B cell (primary cell): ENCODE results near the gene RPTN. TPM values are rescaled to one million over a fixed set of nuclear protein-coding genes. Genes with fewer than 3 reads are reported as not detected.

Experiments
- ATAC-seq: fragments of 200-7000 bp; cut with Tn5 transposase; one replicate; pipeline ENCODE4 v1.10.0; 2021; ENCODE audit warnings: low read depth, mild to moderate bottlenecking, moderate number of reproducible peaks, moderate library complexity
- CTCF ChIA-PET: fragments of 350-600 bp; sonication (Branson Sonifier 250); formaldehyde crosslinking; loops from one replicate; lab custom pipeline; 2021; ENCODE audit warnings: antibody characterized with exemption, inconsistent platforms; lab: Charles Lee
- POLR2A ChIA-PET: fragments of 350-600 bp; sonication (Branson Sonifier 250); formaldehyde crosslinking; loops from one replicate; lab custom pipeline; 2021; ENCODE audit warnings: antibody characterized with exemption; lab: Charles Lee
- DNase-seq: peaks from one replicate; pipeline ENCODE4 v3.0.0; 2013
- H2AFZ ChIP-seq: 2 replicates; pipeline ENCODE4 v1.6.1; 2012; ENCODE audit warnings: mild to moderate bottlenecking, low read depth, low read length; ENCODE audit not compliant: insufficient read depth, poor library complexity, severe bottlenecking
- H3K27ac ChIP-seq, 2 donors: 1 replicate in 1 of 2; 2 replicates in 1 of 2; pipeline ENCODE4 v1.5.1; 2012 to 2013; ENCODE audit warnings: low read length in 2 of 2, mild to moderate bottlenecking in 2 of 2, moderate library complexity in 1 of 2
- H3K27me3 ChIP-seq, 4 experiments: fragments of 200-600 bp in 1 of 4; sonication (generic) in 1 of 4; replicated peaks in 1 of 4; 1 replicate in 2 of 4; 2 replicates in 2 of 4; pipeline versions ENCODE4 v1.6.1 to v1.7.0; 2013 to 2016; ENCODE audit warnings: low read length in 3 of 4, mild to moderate bottlenecking in 2 of 4, mixed read lengths in 1 of 4, moderate library complexity in 1 of 4; ENCODE audit not compliant: insufficient read depth in 4 of 4, control insufficient read depth in 3 of 4; ENCODE audit errors: control extremely low read depth in 1 of 4
- H3K36me3 ChIP-seq, 2 experiments: replicated peaks in 1 of 2; 1 replicate in 1 of 2; 2 replicates in 1 of 2; pipeline versions ENCODE4 v1.6.1 to v1.7.1; 2013; ENCODE audit warnings: low read length in 1 of 2; ENCODE audit not compliant: insufficient read depth in 2 of 2, control insufficient read depth in 1 of 2; ENCODE audit errors: control extremely low read depth in 1 of 2, extremely low read depth in 1 of 2
- H3K4me1 ChIP-seq, 2 donors: fragments of 200-600 bp in 1 of 2; sonication (generic) in 1 of 2; 1 replicate in 1 of 2; 2 replicates in 1 of 2; pipeline versions ENCODE4 v1.5.1 to v1.6.1; 2013 to 2017; ENCODE audit warnings: low read length in 2 of 2; ENCODE audit not compliant: control insufficient read depth in 2 of 2, insufficient read depth in 2 of 2
- H3K4me2 ChIP-seq: replicated peaks from 2 replicates; pipeline ENCODE3; 2012; ENCODE audit warnings: mild to moderate bottlenecking, low read depth, low read length; ENCODE audit not compliant: poor library complexity, severe bottlenecking
- H3K4me3 ChIP-seq, 5 experiments: fragments of 200-600 bp in 1 of 5; sonication (generic) in 1 of 5; 1 replicate in 3 of 5; 2 replicates in 2 of 5; pipeline versions ENCODE4 v1.5.1 to v1.7.0; 2011 to 2016; ENCODE audit warnings: low read length in 4 of 5, mild to moderate bottlenecking in 4 of 5, low read depth in 2 of 5, control low read depth in 1 of 5, moderate library complexity in 1 of 5; ENCODE audit not compliant: insufficient read depth in 1 of 5; ENCODE audit errors: control extremely low read depth in 1 of 5, extremely low read depth in 1 of 5
- H3K79me2 ChIP-seq: fragments of 200-600 bp; sonication (generic); one replicate; pipeline ENCODE4 v1.6.0; 2016; ENCODE audit warnings: low read length; ENCODE audit not compliant: control insufficient read depth, insufficient read depth
- H3K9ac ChIP-seq: fragments of 200-600 bp; sonication (generic); 2 replicates; pipeline ENCODE4 v1.6.1; 2017; ENCODE audit warnings: mild to moderate bottlenecking, low read length, moderate library complexity
- H3K9me3 ChIP-seq, 3 donors: one replicate each; pipeline versions ENCODE4 v1.6.1 to v1.7.1; 2013; ENCODE audit warnings: low read length in 2 of 3; ENCODE audit not compliant: control insufficient read depth in 2 of 3, insufficient read depth in 1 of 3; ENCODE audit errors: control extremely low read depth in 1 of 3
- H4K20me1 ChIP-seq: 2 replicates; pipeline ENCODE4 v1.6.0; 2012; ENCODE audit warnings: mild to moderate bottlenecking, low read length; ENCODE audit not compliant: insufficient read depth, control insufficient read depth, poor library complexity, severe bottlenecking
- H3K27ac Mint-ChIP-seq: one replicate; pipeline ENCODE4 v1.8.0; 2021; ENCODE audit warnings: mixed read lengths
- H3K27me3 Mint-ChIP-seq: one replicate; pipeline ENCODE4 v1.8.0; 2021; ENCODE audit warnings: mixed read lengths
- H3K4me1 Mint-ChIP-seq: one replicate; pipeline ENCODE4 v1.8.0; 2021; ENCODE audit warnings: mixed read lengths
- H3K4me3 Mint-ChIP-seq: one replicate; pipeline ENCODE4 v1.8.0; 2021; ENCODE audit warnings: mixed read lengths
- H3K9me3 Mint-ChIP-seq: one replicate; pipeline ENCODE4 v1.8.0; 2022; ENCODE audit warnings: mixed read lengths; ENCODE audit not compliant: insufficient read depth
- CTCF ChIP-seq: fragments of 200-600 bp; IDR thresholded peaks from one replicate; pipeline ENCODE4 v1.8.0; 2022; ENCODE audit warnings: antibody characterized with exemption, mild to moderate bottlenecking
- EZH2 ChIP-seq: IDR thresholded peaks from 2 replicates; pipeline ENCODE4 v1.6.1; 2012; ENCODE audit warnings: borderline replicate concordance, low read depth, mild to moderate bottlenecking, moderate library complexity, low read length; ENCODE audit not compliant: insufficient read depth, poor library complexity, severe bottlenecking
- WGBS: methylation state at CpG from one replicate; pipeline ENCODE4 v1.1.5; 2013; ENCODE audit warnings: missing lambda C conversion rate; ENCODE audit not compliant: insufficient coverage; 5-methylcytosine and 5-hydroxymethylcytosine counted together
- intact Hi-C: fragments of 100-400 bp; cut with micrococcal nuclease; formaldehyde crosslinking; loops from one replicate; pipeline ENCODE4 v1.10.0; 2022
- polyA plus RNA-seq: library from polyadenylated mRNA; depleted of rRNA; stranded (reverse); fragments of >200 nt; gene quantifications from 2 replicates; pipeline ENCODE4 v1.2.3, GENCODE V29; 2012
- total RNA-seq, 2 donors: library from RNA; stranded (reverse); fragments of 120-200 nt in 1 of 2; gene quantifications; 1 replicate in 1 of 2; 2 replicates in 1 of 2; pipeline versions ENCODE4 v1.2.3 to v1.2.4, GENCODE V29; 2013 to 2022

Gene RPTN
- total and polyA plus RNA-seq, 2 donors (not counting 1 experiment from before 2014, with no cell fraction given): not detected

- peaks cover 0 to 24% (median 20%) of the 10 kb centered on the region in 4 experiments for H3K27me3 ChIP-seq
- no peak overlapping the region for H3K27ac ChIP-seq
- intact Hi-C loops: no loop called here
- H3K36me3 ChIP-seq: no peaks in the 10 kb centered on the region
- no peak overlapping the region for H3K4me2 ChIP-seq
- Mint-ChIP-seq H3K27me3 (peaks cover 58% of the 10 kb centered on the region), H3K4me1 (no peaks in the 10 kb centered on the region), H3K9me3 (no peaks in the 10 kb centered on the region), H3K27ac (no peak overlapping the region), H3K4me3 (no peak overlapping the region)
- H3K79me2 ChIP-seq: no peaks in the 10 kb centered on the region
- DNase-seq (no peak), ATAC-seq (no peak)
- H3K4me3 ChIP-seq: no peak overlapping the region
- no peak overlapping the region for H2AFZ ChIP-seq
- TF ChIP-seq EZH2 (no peak), CTCF (no peak)
- H3K9me3 ChIP-seq: peaks cover 3 to 9% (median 8%) of the 10 kb centered on the region in 3 donors
- H3K9ac ChIP-seq: no peak overlapping the region
- no peaks in the 10 kb centered on the region for H3K4me1 ChIP-seq
- H4K20me1 ChIP-seq: no peaks in the 10 kb centered on the region
- ChIA-PET POLR2A (no interaction called here), CTCF (no interaction called here)
Observed at GRCh38 chr1:152127673-152128072, 31.4 kb downstream of the RPTN start.

DNA sequence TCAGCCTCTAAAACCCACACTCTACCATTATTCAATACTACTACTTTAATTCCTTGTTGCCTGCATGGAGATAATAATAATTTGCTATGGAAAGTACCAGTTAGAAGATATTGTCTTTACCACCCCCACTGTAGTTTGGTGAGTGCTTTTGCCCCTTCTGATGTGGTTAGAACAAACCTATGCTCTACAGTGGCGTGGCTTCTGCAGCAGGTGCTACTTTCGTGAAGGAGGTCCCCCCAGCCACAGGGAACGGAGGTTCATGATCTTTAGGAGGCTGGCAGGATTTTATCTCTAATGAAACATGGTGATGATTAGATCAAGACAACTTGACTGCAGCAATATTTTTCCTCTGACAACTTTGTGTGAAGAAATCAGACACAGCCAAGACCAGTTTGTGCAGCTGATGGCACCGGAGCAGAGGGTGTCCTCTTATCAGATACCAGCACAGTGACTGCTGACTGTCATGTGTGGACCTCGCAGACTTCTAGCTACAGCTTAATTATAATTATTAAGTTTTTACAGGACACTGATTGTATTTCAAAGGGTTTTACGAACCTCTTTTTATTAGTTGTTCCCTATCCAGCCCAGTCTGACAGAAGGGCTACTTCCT, 33.1 kb downstream of the RPTN start:
- ChIA-PET POLR2A (no interaction called here), CTCF (no interaction called here)
- Histone ChIP-seq H3K9me3 (no peaks in the 10 kb centered on the region), H3K4me3 (no peak overlapping the region), H3K36me3 (no peaks in the 10 kb centered on the region), H4K20me1 (no peaks in the 10 kb centered on the region), H2AFZ (no peak overlapping the region), H3K9ac (no peak overlapping the region), H3K79me2 (no peaks in the 10 kb centered on the region), H3K4me1 (no peaks in the 10 kb centered on the region), H3K4me2 (no peak overlapping the region), H3K27ac (no peak overlapping the region), H3K27me3 (peaks cover 0 to 29% (median 7%) of the 10 kb centered on the region in 4 experiments)
- H3K27me3 Mint-ChIP-seq: peaks cover 61% of the 10 kb centered on the region
- H3K9me3 Mint-ChIP-seq: no peaks in the 10 kb centered on the region
- no peak for DNase-seq
- no peak overlapping the region for H3K4me3 Mint-ChIP-seq
- no peak for ATAC-seq
- TF ChIP-seq EZH2: no peak
- TF ChIP-seq CTCF: no peak
- no peak overlapping the region for H3K27ac Mint-ChIP-seq
- H3K4me1 Mint-ChIP-seq: no peaks in the 10 kb centered on the region
- no CpG with 5 or more reads among the region's 6 CpGs for WGBS
- intact Hi-C loops: no loop called here
